ENCODE data around the gene SETSIP.

- TF ChIP-seq CTCF (IDR thresholded peaks at IDR 0.05) (no peak), POLR2A (IDR thresholded peaks at IDR 0.05) (no peak)
Observed at GRCh38 chr1:92031281-92032110, 43.7 kb downstream of the SETSIP start.
